Measurements from ENCODE around the gene KRTAP4-16.

DNA sequence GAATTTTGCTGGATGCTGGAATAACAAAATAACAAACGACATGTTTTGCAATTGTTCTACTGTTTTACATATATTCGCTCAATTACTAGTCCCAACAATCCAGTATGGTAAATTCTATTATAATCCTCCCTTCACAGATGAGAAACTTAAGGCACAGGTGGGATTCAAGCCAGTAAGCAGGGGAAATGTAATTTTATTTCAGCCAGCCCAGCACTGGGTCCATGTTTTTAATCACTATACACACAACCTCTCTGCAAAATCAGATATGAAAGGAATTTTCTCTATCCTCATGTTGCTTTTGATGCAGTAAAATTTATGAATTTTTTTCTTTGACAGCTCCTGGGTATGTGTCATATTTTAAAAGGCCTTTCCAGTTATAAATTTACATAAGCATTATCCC is 43.3 kb upstream of the KRTAP4-16 start:
- TF ChIP-seq, protein P1, sequence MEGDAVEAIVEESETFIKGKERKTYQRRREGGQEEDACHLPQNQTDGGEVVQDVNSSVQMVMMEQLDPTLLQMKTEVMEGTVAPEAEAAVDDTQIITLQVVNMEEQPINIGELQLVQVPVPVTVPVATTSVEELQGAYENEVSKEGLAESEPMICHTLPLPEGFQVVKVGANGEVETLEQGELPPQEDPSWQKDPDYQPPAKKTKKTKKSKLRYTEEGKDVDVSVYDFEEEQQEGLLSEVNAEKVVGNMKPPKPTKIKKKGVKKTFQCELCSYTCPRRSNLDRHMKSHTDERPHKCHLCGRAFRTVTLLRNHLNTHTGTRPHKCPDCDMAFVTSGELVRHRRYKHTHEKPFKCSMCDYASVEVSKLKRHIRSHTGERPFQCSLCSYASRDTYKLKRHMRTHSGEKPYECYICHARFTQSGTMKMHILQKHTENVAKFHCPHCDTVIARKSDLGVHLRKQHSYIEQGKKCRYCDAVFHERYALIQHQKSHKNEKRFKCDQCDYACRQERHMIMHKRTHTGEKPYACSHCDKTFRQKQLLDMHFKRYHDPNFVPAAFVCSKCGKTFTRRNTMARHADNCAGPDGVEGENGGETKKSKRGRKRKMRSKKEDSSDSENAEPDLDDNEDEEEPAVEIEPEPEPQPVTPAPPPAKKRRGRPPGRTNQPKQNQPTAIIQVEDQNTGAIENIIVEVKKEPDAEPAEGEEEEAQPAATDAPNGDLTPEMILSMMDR (conservative IDR thresholded peaks at IDR 0.05) = no peak
- TF ChIP-seq EZH2 (IDR thresholded peaks at IDR 0.05; ENCODE audit: low read depth) = no peak

Data from PC-9 (cell line).